ENCODE data around the gene UBE2B.
"Not testable (repeated sequence)": the region's sequence is repeated elsewhere in the genome, so short reads cannot be mapped to it uniquely, and the experiment has no call there.

DNA sequence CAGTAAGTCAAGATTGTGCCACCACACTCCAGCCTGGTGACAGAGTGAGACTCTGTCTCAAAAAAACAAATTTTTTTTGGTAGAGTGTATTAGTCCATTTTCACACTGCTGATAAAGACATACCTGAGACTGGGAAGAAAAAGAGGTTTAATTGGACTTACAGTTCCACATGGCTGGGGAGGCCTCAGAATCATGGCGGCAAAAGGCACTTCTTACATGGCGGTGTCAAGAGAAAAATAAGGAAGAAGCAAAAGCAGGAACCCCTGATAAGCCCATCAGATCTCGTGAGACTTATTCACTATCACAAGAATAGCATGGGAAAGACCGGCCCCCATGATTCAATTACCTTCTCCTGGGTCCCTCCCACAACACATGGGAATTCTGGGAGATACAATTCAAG lies 49.7 kb downstream of the UBE2B start:
- TF ChIP-seq, protein P1, sequence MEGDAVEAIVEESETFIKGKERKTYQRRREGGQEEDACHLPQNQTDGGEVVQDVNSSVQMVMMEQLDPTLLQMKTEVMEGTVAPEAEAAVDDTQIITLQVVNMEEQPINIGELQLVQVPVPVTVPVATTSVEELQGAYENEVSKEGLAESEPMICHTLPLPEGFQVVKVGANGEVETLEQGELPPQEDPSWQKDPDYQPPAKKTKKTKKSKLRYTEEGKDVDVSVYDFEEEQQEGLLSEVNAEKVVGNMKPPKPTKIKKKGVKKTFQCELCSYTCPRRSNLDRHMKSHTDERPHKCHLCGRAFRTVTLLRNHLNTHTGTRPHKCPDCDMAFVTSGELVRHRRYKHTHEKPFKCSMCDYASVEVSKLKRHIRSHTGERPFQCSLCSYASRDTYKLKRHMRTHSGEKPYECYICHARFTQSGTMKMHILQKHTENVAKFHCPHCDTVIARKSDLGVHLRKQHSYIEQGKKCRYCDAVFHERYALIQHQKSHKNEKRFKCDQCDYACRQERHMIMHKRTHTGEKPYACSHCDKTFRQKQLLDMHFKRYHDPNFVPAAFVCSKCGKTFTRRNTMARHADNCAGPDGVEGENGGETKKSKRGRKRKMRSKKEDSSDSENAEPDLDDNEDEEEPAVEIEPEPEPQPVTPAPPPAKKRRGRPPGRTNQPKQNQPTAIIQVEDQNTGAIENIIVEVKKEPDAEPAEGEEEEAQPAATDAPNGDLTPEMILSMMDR (IDR thresholded peaks at IDR 0.05) = not testable (repeated sequence)
- not testable (repeated sequence) for TF ChIP-seq SIN3A (IDR thresholded peaks at IDR 0.05; ENCODE audit: borderline replicate concordance, insufficient read depth, low read depth, low read length); POLR2AphosphoS5 (IDR thresholded peaks at IDR 0.05; ENCODE audit: low read depth, low read length); TCF7L2 (IDR thresholded peaks at IDR 0.05; ENCODE audit: low read depth, low read length)
- TF ChIP-seq, protein P2, sequence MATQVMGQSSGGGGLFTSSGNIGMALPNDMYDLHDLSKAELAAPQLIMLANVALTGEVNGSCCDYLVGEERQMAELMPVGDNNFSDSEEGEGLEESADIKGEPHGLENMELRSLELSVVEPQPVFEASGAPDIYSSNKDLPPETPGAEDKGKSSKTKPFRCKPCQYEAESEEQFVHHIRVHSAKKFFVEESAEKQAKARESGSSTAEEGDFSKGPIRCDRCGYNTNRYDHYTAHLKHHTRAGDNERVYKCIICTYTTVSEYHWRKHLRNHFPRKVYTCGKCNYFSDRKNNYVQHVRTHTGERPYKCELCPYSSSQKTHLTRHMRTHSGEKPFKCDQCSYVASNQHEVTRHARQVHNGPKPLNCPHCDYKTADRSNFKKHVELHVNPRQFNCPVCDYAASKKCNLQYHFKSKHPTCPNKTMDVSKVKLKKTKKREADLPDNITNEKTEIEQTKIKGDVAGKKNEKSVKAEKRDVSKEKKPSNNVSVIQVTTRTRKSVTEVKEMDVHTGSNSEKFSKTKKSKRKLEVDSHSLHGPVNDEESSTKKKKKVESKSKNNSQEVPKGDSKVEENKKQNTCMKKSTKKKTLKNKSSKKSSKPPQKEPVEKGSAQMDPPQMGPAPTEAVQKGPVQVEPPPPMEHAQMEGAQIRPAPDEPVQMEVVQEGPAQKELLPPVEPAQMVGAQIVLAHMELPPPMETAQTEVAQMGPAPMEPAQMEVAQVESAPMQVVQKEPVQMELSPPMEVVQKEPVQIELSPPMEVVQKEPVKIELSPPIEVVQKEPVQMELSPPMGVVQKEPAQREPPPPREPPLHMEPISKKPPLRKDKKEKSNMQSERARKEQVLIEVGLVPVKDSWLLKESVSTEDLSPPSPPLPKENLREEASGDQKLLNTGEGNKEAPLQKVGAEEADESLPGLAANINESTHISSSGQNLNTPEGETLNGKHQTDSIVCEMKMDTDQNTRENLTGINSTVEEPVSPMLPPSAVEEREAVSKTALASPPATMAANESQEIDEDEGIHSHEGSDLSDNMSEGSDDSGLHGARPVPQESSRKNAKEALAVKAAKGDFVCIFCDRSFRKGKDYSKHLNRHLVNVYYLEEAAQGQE (IDR thresholded peaks at IDR 0.05; ENCODE audit: insufficient read depth in 1 of 2, low read depth in 2 of 2, low read length in 1 of 2) = not testable (repeated sequence)
